Mammary epithelial cell (primary cell): ENCODE measurements around the gene CD47.

ENCODE experiments used
- CTCF ChIP-seq, 2 donors: IDR thresholded peaks in 1 of 2; conservative IDR thresholded peaks in 1 of 2; 2 replicates each; pipeline ENCODE4 v1.5.1; 2011 to 2012; ENCODE audit warnings: inconsistent platforms in 2 of 2, low read length in 2 of 2, mild to moderate bottlenecking in 2 of 2, control low read depth in 1 of 2, low read depth in 1 of 2; ENCODE audit not compliant: insufficient read depth in 1 of 2; ENCODE audit errors: extremely low read depth in 1 of 2
- EZH2 ChIP-seq: IDR thresholded peaks from 2 replicates; pipeline ENCODE4 v1.6.1; 2012; ENCODE audit warnings: low read length, inconsistent platforms, borderline replicate concordance

- no peak for TF ChIP-seq CTCF (conservative IDR thresholded peaks at IDR 0.05 in 1 of 2, IDR thresholded peaks at IDR 0.05 in 1 of 2; ENCODE audit: extremely low read depth in 1 of 2, insufficient read depth in 1 of 2, low read depth in 1 of 2, low read length in 2 of 2)
- no peak for TF ChIP-seq EZH2
Measured at GRCh38 chr3:108092501-108092900, 1.7 kb upstream of the CD47 start.
